Peyer's patch (tissue), 4 donors: ENCODE data around the gene SKIL.

Experiments used
- POLR2A ChIP-seq, 2 donors: fragments of 450-650 bp; IDR thresholded peaks; one replicate each; pipeline ENCODE4 v1.5.1; 2017; ENCODE audit warnings: antibody characterized with exemption in 2 of 2, mild to moderate bottlenecking in 2 of 2, moderate library complexity in 2 of 2
- TF ChIP-seq, protein P1 (sequence below), 6 experiments: fragments of 450-650 bp in 4 of 6; fragments of 200-600 bp in 2 of 6; sonication (generic) in 1 of 6; IDR thresholded peaks; one replicate each; pipeline ENCODE4 v1.5.1; 2017 to 2019; ENCODE audit warnings: antibody characterized with exemption in 6 of 6, mild to moderate bottlenecking in 3 of 6, moderate library complexity in 1 of 6

DNA sequence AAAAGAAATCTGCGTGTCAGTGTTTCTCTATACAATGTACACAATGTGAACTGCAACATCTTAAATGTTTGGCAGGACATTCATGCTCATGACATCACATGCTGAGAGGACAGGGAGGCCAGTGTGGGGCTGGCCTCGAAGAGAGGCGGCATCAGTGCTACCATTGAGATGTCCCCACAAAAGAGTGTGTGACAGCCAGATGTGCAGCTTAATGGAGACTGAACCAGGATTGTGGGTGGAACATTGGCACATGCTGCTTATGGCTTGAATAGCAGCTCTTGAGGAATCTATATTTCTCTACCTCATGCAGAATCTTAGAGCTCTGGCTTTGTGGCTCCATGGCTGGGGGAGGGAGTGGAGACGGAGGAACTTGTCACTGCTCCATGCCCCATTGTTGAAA, 79.7 kb downstream of the SKIL start:
- TF ChIP-seq, protein P1, sequence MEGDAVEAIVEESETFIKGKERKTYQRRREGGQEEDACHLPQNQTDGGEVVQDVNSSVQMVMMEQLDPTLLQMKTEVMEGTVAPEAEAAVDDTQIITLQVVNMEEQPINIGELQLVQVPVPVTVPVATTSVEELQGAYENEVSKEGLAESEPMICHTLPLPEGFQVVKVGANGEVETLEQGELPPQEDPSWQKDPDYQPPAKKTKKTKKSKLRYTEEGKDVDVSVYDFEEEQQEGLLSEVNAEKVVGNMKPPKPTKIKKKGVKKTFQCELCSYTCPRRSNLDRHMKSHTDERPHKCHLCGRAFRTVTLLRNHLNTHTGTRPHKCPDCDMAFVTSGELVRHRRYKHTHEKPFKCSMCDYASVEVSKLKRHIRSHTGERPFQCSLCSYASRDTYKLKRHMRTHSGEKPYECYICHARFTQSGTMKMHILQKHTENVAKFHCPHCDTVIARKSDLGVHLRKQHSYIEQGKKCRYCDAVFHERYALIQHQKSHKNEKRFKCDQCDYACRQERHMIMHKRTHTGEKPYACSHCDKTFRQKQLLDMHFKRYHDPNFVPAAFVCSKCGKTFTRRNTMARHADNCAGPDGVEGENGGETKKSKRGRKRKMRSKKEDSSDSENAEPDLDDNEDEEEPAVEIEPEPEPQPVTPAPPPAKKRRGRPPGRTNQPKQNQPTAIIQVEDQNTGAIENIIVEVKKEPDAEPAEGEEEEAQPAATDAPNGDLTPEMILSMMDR (IDR thresholded peaks at IDR 0.05), result no peak
- TF ChIP-seq POLR2A (IDR thresholded peaks at IDR 0.05), result no peak
